OCI-LY7 (cell line): ENCODE measurements around the gene NRP1. TPM values are rescaled to one million over a fixed set of nuclear protein-coding genes. Genes with fewer than 3 reads are reported as not detected.

Source experiments
- BruUV-seq: library from RNA; stranded (reverse); fragments of 400-500 nt; replicated peaks from 2 replicates; lab custom pipeline; 2021; lab: Mats Ljungman, UMichigan
- CTCF ChIA-PET: fragments of 300-600 bp; sonication (Branson Sonifier 250); formaldehyde crosslinking; loops from one replicate; lab custom pipeline; 2022; ENCODE audit warnings: antibody characterized with exemption; ENCODE audit not compliant: unreplicated experiment; lab: Charles Lee
- POLR2A ChIA-PET: fragments of 300-600 bp; sonication (Branson Sonifier 250); formaldehyde crosslinking; loops from one replicate; lab custom pipeline; 2022; ENCODE audit warnings: antibody characterized with exemption; lab: Charles Lee
- DNase-seq: peaks from one replicate; pipeline ENCODE4 v3.0.0-alpha.2; 2015; ENCODE audit warnings: low spot score
- H2AFZ ChIP-seq: fragments of 200-600 bp; sonication (generic), shearing (Covaris generic); 2 replicates; pipeline ENCODE4 v1.6.1; 2014; ENCODE audit warnings: mild to moderate bottlenecking, antibody characterized with exemption, low read length, moderate library complexity
- H3K27ac ChIP-seq: fragments of 200-600 bp; sonication (generic); 2 replicates; pipeline ENCODE4 v1.5.1; 2014; ENCODE audit warnings: mixed run types, low read depth, mild to moderate bottlenecking, moderate library complexity, low read length, inconsistent platforms; ENCODE audit not compliant: poor library complexity, severe bottlenecking
- H3K36me3 ChIP-seq: fragments of 200-600 bp; sonication (generic); 2 replicates; pipeline ENCODE4 v1.6.1; 2014; ENCODE audit warnings: mild to moderate bottlenecking, antibody characterized with exemption, low read length, moderate library complexity, mixed read lengths; ENCODE audit not compliant: insufficient read depth
- H3K4me1 ChIP-seq: fragments of 200-600 bp; sonication (generic); 2 replicates; pipeline ENCODE4 v1.5.1; 2014; ENCODE audit warnings: mild to moderate bottlenecking, low read length; ENCODE audit not compliant: insufficient read depth, poor library complexity, severe bottlenecking
- H3K4me2 ChIP-seq: fragments of 200-600 bp; sonication (generic); 2 replicates; pipeline ENCODE4 v1.6.1; 2014; ENCODE audit warnings: mild to moderate bottlenecking, low read length
- H3K4me3 ChIP-seq: fragments of 200-600 bp; sonication (generic); 2 replicates; pipeline ENCODE4 v1.5.1; 2014; ENCODE audit warnings: mild to moderate bottlenecking, low read depth, low read length; ENCODE audit not compliant: poor library complexity, severe bottlenecking
- H3K79me2 ChIP-seq: fragments of 200-600 bp; sonication (generic); 2 replicates; pipeline ENCODE4 v1.6.1; 2016; ENCODE audit warnings: low read depth, mild to moderate bottlenecking, low read length, moderate library complexity, mixed read lengths; ENCODE audit not compliant: insufficient read depth
- H3K9me2 ChIP-seq: fragments of 200-600 bp; sonication (generic); 2 replicates; pipeline ENCODE4 v1.6.1; 2016; ENCODE audit warnings: mild to moderate bottlenecking, low read length, mixed read lengths; ENCODE audit not compliant: insufficient read depth
- H3K9me3 ChIP-seq: fragments of 200-600 bp; sonication (generic); 2 replicates; pipeline ENCODE4 v1.6.1; 2014; ENCODE audit warnings: mild to moderate bottlenecking, mixed run types, low read length, mixed read lengths
- H4K20me1 ChIP-seq: fragments of 200-600 bp; sonication (generic); 2 replicates; pipeline ENCODE4 v1.6.1; 2014; ENCODE audit warnings: mild to moderate bottlenecking, antibody characterized with exemption, low read length, moderate library complexity, mixed read lengths; ENCODE audit not compliant: insufficient read depth
- CTCF ChIP-seq: fragments of 200-600 bp; sonication (generic); conservative IDR thresholded peaks from 2 replicates; pipeline ENCODE4 v1.5.1; 2014; ENCODE audit warnings: mild to moderate bottlenecking, antibody characterized with exemption, low read length, moderate library complexity, mixed read lengths
- EZH2phosphoT487 ChIP-seq: fragments of 200-600 bp; sonication (generic); IDR thresholded peaks from 2 replicates; pipeline ENCODE4 v1.6.1; 2018; ENCODE audit warnings: low read depth, borderline replicate concordance, mild to moderate bottlenecking, mixed run types, antibody characterized with exemption, low read length, moderate library complexity, mixed read lengths
- intact Hi-C: fragments of 100-400 bp; cut with micrococcal nuclease; formaldehyde crosslinking; loops from one replicate; pipeline ENCODE4 v1.10.0; 2022; ENCODE audit not compliant: unreplicated experiment
- total RNA-seq, 2 experiments: library from RNA; depleted of rRNA in 1 of 2; stranded (reverse); fragments of >200 nt in 1 of 2; shearing (Covaris generic) in 1 of 2; gene quantifications; 2 replicates each; pipeline ENCODE4 v1.2.3, GENCODE V29; 2014 to 2022

Gene NRP1
- total RNA-seq, 2 experiments from 2014 or later, result not detected

GRCh38 chr10:33152146-33152545, 182.3 kb downstream of the NRP1 start:
- Histone ChIP-seq H3K4me1 (peaks cover 61% of the 10 kb centered on the region), H3K79me2 (no peaks in the 10 kb centered on the region), H3K9me2 (no peaks in the 10 kb centered on the region), H4K20me1 (no peaks in the 10 kb centered on the region), H3K4me3 (no peak overlapping the region), H3K36me3 (no peaks in the 10 kb centered on the region; the same call in 1 of the 2 replicates), H3K27ac (peak overlapping the region; percentile 81), H3K4me2 (peak overlapping the region; percentile 56; the same call in 1 of the 2 replicates), H3K9me3 (peaks cover 16% of the 10 kb centered on the region; the same call in 1 of the 2 replicates), H2AFZ (no peak overlapping the region)
- ChIA-PET POLR2A (interaction anchor here (0.9 to 1.7 kb wide), 5 partner anchors 43 to 116 kb away, joined by 3 to 6 read pairs (median 3); no protein-coding TSS in a partner anchor), CTCF (no interaction called here)
- intact Hi-C loops, result loop anchor here (5.0 to 10.0 kb wide), 2 partner anchors 55 to 257 kb away; no protein-coding TSS in a partner anchor
- TF ChIP-seq CTCF (no peak), EZH2phosphoT487 (no peak)
- no TSS peak for BruUV-seq
- no peak for DNase-seq

GRCh38 chr10:33151344-33151864, 183.1 kb downstream of the NRP1 start:
- POLR2A ChIA-PET, result interaction anchor here (1.0 kb wide), 1 partner anchor 42 kb away, joined by 3 read pairs; no protein-coding TSS in a partner anchor
- no peaks in the 10 kb centered on the region for H4K20me1 ChIP-seq
- H3K36me3 ChIP-seq, result no peaks in the 10 kb centered on the region; the same call in 1 of the 2 replicates
- H3K79me2 ChIP-seq, result no peaks in the 10 kb centered on the region
- BruUV-seq, result no TSS peak
- peak overlapping the region; percentile 8 for H3K4me3 ChIP-seq
- CTCF ChIA-PET, result no interaction called here
- H3K4me2 ChIP-seq, result peak overlapping the region; percentile 56
- no peaks in the 10 kb centered on the region for H3K9me2 ChIP-seq
- peak; percentile 86 for DNase-seq
- H2AFZ ChIP-seq, result peak overlapping the region; percentile 47; the same call in 1 of the 2 replicates
- H3K9me3 ChIP-seq, result peaks cover 16% of the 10 kb centered on the region; the same call in 1 of the 2 replicates
- no peak for TF ChIP-seq EZH2phosphoT487
- TF ChIP-seq CTCF, result no peak
- peaks cover 59% of the 10 kb centered on the region for H3K4me1 ChIP-seq
- intact Hi-C loops, result loop anchor here (2.0 to 10.0 kb wide), 3 partner anchors 37 to 257 kb away; no protein-coding TSS in a partner anchor
- peak overlapping the region; percentile 81 for H3K27ac ChIP-seq

- DNase-seq, result peak; percentile 69
- Histone ChIP-seq H4K20me1 (no peaks in the 10 kb centered on the region), H3K9me2 (no peaks in the 10 kb centered on the region), H3K36me3 (no peaks in the 10 kb centered on the region; the same call in 1 of the 2 replicates), H3K4me1 (peaks cover 59% of the 10 kb centered on the region), H2AFZ (peak overlapping the region; percentile 47; the same call in 1 of the 2 replicates), H3K27ac (peak overlapping the region; percentile 81), H3K9me3 (peaks cover 16% of the 10 kb centered on the region; the same call in 1 of the 2 replicates), H3K79me2 (no peaks in the 10 kb centered on the region), H3K4me3 (peak overlapping the region; percentile 8), H3K4me2 (peak overlapping the region; percentile 56)
- ChIA-PET POLR2A (interaction anchor here (1.0 kb wide), 1 partner anchor 41 kb away, joined by 3 read pairs; no protein-coding TSS in a partner anchor), CTCF (no interaction called here)
- no TSS peak for BruUV-seq
- intact Hi-C loops, result loop anchor here (2.0 to 10.0 kb wide), 3 partner anchors 36 to 256 kb away; no protein-coding TSS in a partner anchor
- no peak for TF ChIP-seq CTCF
- no peak for TF ChIP-seq EZH2phosphoT487
Measured at GRCh38 chr10:33150889-33151288, 183.6 kb downstream of the NRP1 start.
